Neural progenitor cell (in vitro differentiated cells): ENCODE data around the gene MATR3.

Experiments used
- EZH2 ChIP-seq: fragments of 200-600 bp; sonication (generic); IDR thresholded peaks from 2 replicates; pipeline ENCODE4 v1.6.1; 2017; ENCODE audit warnings: antibody characterized with exemption, mild to moderate bottlenecking, moderate library complexity
- EZH2phosphoT487 ChIP-seq: fragments of 200-600 bp; sonication (generic); IDR thresholded peaks from 2 replicates; pipeline ENCODE4 v1.6.1; 2017; ENCODE audit warnings: antibody characterized with exemption
- TF ChIP-seq, protein P1 (sequence below): fragments of 200-600 bp; sonication (generic); IDR thresholded peaks from 2 replicates; pipeline ENCODE4 v1.5.1; 2017; ENCODE audit warnings: antibody characterized with exemption, mild to moderate bottlenecking

GRCh38 chr5:139265001-139265400 lies 28.5 kb upstream of the MATR3 start:
- TF ChIP-seq, protein P1, sequence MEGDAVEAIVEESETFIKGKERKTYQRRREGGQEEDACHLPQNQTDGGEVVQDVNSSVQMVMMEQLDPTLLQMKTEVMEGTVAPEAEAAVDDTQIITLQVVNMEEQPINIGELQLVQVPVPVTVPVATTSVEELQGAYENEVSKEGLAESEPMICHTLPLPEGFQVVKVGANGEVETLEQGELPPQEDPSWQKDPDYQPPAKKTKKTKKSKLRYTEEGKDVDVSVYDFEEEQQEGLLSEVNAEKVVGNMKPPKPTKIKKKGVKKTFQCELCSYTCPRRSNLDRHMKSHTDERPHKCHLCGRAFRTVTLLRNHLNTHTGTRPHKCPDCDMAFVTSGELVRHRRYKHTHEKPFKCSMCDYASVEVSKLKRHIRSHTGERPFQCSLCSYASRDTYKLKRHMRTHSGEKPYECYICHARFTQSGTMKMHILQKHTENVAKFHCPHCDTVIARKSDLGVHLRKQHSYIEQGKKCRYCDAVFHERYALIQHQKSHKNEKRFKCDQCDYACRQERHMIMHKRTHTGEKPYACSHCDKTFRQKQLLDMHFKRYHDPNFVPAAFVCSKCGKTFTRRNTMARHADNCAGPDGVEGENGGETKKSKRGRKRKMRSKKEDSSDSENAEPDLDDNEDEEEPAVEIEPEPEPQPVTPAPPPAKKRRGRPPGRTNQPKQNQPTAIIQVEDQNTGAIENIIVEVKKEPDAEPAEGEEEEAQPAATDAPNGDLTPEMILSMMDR: no peak
- TF ChIP-seq EZH2 (no peak), EZH2phosphoT487 (no peak)
